NCI-H187 (cell line): ENCODE data around the gene ZNF384.

ENCODE experiments used
- DNase-seq, 2 experiments: peaks; one replicate each; lab custom pipeline; 2025; lab: John Stamatoyannopoulos, UW

Gene ZNF384

DNA sequence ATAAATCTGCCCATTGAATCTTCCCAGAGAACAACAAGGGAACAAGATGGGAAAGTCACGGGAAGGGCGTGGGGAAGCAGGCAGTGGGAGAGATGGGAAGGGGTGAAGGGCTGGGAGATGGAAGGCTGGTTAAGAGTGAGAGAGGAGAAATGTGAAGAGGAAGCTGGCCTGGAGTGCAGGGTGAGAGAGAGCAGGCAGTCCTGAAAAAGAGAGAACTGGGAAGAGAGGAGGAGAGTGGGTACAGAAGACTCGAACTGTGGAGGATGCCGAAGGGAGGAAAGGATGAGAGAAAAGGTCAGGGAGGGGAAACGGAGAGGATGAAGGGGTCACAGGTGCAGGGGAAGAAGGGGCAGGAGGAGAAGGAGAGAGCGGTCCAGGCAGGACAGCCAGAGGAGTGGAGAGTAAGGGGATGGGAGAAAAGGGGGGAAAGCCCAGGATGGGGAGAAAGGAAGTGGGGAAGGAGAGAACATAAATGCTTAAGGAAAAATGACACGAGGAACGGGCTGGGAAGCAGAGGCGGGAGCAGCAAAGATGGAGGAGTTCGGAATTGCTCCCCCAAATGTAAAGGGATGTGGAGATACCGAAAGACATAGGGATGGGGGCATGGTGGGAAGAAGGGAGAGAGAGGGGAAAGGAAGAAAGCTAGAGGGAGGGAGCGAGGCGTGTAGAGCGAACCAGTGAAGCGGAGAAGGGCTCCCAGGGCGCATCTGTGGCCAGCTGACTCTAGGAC, 10.2 kb upstream of the ZNF384 start:
- DNase-seq = no peak

DNA sequence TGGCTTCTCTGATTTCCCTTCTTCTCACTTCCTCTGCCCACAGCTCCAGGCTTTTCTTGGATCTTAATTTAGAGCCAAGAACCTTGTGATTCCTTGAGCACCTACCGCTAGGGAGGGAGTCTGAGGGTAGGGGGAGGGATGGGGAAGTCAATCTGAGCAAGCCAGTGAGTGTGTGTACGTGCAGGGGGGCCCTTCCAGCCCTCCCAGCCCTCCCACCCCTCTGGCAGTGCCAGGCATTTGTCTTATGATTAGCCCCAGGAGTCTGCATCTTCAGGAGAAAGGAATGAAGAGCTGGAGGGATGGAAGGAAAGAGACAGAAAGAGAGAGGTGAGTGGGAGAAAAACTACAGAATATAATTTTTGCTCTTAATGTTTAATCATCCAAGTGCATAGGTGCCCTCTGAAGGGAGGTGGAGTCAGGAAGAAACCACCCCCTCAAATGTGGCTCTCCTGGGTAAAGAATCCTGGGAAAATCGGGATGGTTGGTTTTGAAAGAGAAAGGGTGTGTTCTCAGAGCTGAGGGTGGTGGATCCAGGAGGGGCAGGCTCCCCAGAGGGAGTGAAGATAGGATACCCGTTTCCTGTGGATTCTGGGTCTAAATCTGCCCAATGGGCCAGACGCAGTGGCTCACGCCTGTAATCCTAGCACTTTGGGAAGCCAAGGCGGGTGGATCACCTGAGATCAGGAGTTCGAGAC, 9.3 kb upstream of the ZNF384 start:
- DNase-seq = no peak

DNA sequence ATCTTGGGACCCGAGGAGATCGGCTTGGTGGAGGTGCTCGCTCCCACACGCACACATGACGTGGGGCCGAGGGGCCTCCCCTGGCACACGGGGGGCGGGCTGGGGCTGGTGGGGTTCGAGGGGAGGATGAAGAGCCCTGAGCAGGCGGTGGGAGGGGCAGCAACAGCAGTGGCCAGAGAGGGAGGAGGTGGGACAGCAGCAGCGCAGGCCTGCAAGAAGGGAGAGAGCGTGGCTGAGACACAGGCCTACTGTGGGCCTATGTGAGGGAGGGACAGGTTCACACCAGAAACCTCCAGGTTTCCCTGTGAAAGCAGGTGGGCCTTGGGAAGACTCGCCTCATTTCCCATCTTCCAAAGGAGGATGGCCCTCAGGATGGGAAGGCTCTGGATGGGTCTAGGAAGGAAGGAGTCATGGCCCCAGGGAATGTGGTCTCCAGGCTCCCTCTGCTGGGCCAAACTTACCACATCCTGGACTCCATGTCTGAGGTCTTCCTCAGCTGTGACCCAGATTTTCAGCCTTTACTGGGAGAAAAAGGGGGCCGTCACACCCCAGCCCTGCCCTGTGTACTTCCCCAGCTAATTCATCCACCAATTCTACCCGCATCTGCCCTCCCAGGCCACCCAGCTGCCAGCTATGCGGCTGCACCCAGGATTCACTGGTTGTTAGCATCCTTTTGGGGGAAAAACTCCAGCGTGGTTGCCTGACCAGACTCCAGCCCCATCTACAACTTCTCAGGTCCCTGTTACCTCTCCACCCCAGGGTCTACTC, 8.6 kb upstream of the ZNF384 start:
- no peak for DNase-seq

DNA sequence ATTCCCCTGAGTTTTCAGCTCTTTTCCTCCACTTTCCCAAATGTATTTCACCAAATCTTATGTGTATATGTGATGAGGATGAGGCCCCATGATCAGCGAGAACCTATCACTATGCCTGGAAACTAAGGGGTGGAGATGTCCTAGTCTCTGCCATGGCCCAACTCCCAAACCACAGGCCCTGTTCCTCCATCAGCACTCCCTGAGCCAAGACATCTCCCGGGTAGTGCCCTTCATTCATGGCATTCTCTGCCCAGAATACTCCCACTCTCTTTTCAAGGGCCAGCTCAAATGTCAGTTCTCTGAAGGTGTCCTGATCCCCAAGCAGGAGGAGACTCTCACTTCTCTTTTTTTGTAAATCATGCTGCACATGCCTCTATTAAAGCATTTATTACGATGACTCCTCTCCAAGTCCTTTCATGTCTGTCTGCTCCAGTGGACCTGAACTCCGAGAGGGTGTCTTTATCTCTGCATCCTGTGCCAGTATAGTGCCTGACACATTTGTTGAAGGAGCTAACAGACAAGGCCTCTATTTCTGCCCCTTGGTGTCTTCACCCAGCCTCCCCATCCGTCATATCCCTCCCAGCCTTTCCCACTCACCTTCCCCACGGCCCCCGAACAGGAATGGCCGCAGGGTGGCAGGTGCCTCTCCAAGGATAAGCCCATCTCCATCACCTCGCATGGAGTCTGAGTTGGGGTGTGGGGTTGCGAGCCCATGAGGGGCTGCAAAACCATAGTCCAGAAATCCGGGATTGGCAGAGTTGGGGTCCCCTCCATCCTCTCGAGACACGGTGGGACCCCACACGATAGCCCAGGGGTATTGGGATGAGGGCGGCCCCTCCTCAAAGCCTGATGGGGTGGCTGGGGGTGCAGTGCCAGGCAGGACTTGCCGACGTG, 7.8 kb upstream of the ZNF384 start:
- no peak for DNase-seq

DNA sequence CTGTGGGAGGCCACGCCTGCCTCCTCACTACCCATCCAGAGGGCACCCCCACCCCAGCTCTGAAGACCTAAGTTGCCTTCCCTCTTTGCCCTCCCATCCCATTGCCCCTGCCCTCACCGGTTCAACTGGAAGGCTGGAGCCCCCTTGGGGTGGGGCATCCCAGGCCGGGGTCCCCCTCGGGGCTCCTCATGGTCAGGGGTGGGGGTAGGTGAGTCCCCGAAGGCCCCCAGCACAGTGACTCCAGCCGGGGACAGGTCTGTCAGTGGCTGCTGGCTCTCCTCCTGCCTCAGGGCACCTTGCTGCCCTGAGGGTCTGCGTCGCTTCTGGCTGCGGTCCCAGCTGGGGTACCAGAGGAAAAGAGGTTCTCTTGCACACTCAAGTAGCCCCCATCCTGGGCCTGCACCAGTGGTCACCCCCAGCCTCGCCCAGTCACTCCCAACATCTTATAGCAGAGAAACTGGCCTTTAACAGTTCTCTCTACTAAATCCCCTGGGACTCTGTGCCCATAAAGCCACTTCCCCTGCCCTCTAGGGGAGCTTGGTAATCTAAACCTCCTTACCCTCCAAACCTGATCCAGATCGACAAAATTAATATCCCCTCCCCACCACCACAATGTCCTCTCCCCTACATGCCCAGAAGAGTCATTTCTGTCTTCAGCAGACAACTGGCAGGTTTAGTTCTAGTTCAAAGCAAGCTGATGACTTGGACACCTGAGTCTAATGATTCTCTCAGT, 6.3 kb upstream of the ZNF384 start:
- DNase-seq = no peak

DNA sequence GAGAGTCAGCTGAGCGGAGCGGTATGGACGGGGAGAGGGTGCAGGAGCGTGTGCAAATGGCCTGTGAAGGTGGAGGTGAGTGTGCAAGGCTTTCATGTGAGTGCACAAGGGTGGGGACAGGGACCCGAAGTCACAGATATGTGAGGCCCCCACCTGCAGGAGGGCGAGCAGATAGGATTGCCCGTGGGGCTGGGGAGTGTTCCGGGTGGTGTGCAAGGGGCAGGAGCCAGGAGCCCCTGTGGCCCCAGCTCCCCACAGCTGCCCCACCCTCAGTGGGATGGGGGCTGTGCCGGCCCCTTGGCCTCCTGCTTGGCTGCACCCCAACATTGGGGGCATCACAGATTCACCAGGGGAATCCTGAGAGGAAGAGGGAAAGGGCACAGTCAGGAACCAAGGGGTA, 5.5 kb upstream of the ZNF384 start:
- DNase-seq = no peak

DNA sequence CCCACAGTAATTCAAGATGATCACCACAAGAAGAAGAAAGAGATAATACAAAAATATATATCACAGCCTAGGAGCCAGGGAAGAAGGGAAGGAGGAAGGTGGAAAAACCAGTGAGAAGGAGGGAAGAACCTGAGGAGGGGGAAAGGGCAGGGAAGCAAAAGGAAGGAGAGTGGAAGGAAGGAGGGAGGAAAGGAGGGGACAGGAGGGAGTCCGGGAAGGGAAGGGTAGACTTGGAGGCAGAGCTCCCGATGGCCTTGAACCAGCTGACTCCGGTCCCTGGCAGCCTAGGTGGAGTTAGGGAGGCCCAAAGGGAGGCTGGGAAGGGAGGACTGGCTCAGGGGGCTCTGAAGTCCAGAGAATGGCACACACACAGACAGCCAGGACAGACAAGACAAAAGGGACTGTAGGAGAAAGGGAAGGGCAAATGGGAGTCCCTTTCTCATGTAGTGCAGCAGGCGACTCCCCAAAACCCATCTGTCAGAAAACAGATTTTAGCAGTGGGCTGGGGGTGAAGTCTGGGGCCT, 4.7 kb upstream of the ZNF384 start:
- DNase-seq = no peak

DNA sequence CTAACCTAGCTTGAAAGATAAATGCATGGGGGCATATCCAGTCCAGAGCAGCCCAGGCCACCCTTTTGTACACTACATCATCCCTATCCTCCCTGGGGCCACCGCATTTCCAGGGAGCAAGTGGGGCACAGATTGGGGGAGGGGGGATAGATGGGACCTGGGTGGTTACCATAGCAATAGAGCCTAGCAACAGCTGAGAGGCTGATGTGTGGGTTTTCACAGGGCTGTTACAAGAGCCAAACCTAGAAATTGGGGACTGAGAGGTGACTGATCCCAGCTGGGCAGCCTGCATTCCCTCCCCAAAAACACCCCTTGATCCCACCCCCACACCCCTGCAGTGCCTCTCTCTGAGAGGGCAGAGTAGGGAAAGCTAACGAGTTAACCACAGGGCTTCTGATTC, 3.7 kb upstream of the ZNF384 start:
- DNase-seq = no peak

DNA sequence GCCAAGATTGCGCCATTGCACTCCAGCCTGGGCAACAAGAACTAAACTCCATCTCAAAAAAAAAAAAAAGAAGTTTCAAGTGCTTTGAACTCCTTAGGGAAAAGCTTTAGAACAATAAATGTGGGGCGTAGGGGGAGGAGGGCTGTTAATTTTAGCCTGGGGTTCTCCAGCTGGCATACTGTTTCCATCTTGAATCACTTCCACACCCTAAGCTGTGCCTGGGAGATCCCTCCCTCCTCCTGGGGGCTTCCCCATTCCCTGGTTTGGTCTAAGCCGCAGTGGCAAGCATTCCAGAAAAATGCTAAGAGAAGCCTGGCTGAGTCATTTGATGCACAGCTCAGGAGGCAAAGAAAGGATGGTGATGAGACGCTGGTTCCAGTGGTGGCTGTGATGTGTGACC, 2.3 kb upstream of the ZNF384 start:
- DNase-seq = no peak

DNA sequence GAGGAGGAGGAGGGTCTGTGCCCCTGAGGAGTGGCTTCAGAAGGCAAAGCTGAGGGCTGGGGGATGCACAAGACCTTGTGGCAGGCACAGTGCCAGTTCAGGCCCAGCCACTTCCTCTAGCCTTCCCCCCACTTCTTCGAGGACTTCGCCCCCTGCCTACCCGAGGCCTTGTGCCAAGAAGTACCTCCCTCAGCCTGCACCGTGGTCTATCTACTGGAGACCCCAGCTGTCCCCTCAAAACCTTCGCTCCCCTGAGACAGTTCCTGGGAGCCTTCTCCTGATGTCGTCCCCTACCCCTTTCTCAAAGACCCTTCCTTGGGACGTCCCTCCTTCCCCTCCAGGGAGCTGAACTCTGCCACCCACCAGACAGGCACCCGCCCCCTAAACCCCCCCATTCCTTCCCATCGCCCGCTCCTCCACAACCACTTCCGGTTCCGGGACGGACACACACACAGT, 604 bp downstream of the ZNF384 start:
- DNase-seq = no peak

DNA sequence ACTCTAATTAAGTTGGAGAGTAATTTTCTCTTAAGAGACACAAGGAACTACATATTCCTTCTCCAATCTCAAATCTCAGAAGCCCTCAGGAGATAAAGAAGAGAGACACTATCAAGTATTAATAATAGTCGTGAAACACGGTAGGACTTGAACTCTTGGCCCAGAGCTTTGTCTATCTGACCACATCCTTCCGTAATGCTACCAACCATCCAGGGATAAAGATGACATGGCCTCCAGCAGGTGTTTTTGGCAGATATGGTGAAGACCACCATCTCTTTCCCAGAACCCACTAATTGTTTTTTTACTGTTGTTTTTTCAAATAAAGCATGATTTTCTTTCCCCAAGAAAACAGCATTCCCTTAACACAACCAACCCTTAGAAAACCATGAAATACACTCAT, 3.4 kb downstream of the ZNF384 start:
- DNase-seq = no peak

DNA sequence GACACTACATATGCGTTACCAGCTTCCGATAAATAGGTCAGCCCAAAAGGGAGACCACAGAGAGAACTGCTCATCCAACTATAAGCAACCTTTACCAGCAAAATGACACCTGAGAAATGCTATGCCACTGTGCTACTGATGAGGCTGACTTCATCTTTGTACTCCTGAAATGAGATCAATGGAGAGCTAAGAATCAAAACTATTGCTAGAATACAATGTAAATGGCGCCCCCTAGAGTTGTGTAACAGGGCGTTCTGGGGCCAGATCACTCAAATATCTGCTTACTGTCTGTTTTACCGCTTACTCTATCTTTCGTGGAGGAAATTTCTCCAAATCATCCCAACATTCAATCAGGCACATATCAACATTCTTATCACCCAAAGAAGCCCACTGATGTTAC, 4.6 kb downstream of the ZNF384 start:
- no peak for DNase-seq

DNA sequence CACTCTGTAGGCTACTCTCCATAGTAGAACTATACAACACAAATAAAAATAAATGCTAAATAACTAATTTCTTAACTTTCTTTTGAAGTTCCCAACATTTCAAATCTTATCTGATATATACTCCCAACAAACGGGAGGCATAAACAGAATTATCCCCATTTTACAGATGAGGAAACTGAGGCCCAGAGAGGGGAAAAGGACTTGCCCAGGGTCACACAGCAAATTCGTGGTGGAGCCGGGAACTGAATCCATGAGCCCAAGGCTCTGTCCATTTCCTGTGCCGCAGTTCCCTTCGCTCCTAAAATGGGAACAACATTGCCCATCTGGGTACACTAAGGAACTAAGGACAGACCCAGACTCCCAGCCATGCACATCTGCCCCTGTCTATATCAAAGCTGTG, 12.2 kb downstream of the ZNF384 start:
- DNase-seq = no peak

DNA sequence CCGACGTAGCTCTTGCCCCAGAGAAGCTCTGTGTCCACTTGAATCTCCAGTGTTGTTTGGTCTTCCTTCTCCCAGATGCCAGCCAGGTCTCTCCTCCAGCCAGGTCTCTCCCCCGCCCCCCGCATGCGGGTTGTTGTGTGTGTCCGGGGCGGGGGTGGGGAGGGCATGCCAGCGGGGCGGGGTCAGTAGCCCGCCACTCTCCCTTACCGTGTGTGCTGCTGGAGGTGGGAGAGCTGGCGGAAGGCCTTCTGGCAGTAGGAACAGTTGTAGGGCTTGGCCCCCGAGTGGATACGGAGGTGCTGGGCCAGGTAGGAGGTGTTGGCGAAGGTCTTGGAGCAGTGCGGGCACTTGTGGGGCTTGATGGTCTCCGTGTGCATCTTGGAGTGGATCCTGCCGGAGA, 17.0 kb downstream of the ZNF384 start:
- no peak for DNase-seq

DNA sequence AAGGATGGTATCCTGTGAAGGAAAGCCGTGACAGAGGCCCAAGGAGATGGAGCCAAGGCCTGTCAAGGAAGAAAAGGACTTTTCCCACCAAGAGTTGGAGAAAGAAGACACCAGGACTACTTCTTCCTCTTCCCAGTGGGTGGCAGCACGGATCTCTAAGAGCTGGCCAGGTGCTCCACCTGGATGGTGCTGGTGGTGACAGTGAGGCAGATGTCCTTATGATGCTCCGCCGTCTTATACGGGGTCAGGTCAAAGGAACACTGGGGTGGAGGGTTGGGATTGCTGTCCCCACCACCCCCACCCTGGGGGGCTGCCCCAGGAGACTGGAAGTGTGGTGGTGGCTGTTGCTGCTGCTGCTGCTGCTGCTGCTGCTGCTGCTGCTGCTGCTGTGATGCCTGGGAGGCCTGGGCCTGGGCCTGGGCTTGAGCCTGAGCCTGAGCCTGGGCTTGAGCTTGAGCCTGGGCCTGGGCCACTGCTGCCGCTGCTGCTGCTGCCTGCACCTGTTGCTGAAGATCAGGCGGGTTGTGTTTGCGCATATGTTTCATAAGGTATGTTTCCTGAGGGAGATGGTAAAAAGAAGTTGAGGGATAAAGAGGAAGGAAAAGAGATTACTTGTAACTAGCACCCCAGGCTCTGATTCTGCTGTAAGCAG, 21.5 kb downstream of the ZNF384 start:
- no peak for DNase-seq

DNA sequence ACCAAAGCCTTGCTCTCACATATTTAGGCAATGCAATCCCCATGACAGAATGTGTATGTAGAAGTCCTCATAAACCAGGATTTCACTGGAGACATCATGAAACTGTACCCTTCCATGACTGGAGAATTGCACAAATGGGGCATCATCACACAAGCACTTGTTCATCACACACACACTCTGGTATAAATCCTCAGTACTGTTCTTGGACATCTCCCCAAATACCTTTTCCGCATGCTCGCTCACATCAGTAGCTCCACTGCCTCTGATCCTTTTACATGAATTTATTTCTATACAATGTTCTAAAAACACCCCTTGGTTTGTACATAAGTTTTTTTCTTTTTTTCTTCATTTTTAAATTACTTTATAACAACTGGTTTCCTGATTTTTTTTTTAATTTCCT, 23.0 kb downstream of the ZNF384 start:
- no peak for DNase-seq

DNA sequence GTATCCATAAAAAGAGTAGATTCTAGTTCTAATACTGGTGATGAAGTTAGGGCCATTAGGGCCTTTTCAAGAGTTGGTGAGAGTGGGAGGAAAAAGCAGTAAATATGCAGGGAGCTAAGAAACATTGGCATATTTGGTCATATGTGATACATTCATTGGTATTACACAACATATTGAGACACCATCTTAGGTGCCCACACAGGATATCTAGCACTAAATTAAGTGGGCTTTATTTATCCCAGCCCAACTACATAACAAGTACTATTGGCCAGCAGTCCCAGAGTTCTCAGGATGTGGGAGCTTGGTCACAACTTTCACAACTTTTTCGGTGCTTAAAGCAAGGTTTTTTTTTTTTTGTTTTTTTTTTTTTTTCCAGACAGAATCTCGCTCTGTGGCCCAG, 24.3 kb downstream of the ZNF384 start:
- no peak for DNase-seq

DNA sequence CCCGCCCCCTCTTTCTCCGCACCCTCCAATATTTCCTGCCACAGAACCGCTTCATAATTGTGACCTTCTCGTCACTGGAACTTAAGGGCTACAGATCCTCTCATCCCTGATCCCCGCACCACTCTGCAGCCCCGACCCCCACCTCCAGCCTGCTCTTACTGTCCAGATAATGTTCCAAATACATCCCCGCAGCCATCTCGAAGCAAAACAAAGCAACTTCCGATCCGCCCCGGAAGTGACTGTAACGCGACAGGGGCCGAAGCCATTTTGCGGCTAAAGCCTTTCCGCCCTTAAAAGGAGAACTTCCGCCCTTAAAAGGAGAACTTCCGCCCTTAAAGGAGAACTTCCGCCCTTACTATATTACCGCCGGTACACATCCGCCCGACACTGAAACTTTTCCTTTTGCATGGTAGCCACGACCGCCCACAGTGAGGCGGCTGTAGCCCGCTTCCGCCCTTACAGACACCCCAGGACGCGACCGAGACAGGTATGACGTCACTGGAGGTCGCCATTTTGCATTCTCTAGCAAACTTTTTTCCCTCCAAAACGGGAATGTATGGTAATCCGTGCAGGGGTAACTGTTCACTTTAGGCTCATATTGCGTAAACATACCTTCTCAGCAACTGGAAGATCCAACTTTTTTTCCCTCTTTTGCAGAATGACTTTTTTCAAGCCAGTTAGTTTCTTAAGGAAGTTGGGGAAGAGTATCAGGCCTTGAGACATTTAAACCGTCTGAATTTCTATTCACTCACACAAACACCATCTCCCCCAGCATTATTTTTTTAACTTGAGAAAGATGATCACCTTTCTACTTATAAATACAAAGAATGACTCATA, 26.1 kb downstream of the ZNF384 start, which contains the start of gene ING4:
TSS of gene ING4 (minus strand) at position 214 of the 837 bp plus-strand sequence. CDS start at position 196, 18 bp downstream.
- DNase-seq = peak; percentile 96 to 97

DNA sequence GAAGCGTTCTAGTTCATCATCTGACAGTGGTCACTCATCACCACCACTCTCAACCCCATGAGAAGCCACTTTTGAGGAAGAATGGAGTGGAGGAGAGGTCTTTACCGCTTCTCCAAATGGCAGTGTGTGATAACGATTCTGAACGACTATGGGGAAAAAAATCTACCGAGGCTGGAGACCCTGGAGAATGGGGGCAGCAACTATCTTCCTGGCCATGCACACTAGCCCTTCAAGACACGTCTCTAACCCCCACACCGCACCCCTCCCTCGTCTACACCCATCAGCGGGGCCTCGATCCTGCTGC, 26.6 kb downstream of the ZNF384 start:
- DNase-seq = no peak

DNA sequence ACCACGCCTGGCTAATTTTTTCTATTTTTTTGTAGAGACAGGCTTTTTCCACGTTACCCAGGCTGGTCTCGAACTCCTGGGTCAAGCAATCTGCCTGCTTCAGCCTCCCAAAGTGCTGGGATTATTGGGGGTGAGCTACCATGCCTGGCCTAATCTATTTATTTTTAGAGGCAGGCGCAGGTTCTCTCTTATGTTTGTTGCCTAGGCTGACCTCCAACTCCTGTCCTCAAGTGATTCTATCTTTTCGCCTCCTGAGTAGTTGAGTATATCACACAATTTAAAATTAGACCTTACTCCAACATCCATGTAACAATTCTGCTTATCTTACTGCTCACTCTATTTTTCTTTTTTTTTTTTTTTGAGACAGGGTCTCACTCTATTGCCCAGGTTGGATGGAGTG, 35.2 kb downstream of the ZNF384 start:
- no peak for DNase-seq
